MM.1S (cell line): ENCODE measurements around the gene MAP7D1.

Experiments
- DNase-seq: peaks from one replicate; pipeline ENCODE4 v3.0.0-alpha.2; 2015
- H2AFZ ChIP-seq: fragments of 300-600 bp; sonication (generic); 2 replicates; pipeline ENCODE4 v1.6.0; 2016; ENCODE audit warnings: antibody characterized with exemption, low read length
- H3F3A ChIP-seq: fragments of 300-600 bp; sonication (generic); 2 replicates; pipeline ENCODE4 v1.6.1; 2016; ENCODE audit warnings: mild to moderate bottlenecking, antibody characterized with exemption, low read length, moderate library complexity, mixed read lengths; ENCODE audit not compliant: insufficient read depth
- H3K27ac ChIP-seq: fragments of 300-600 bp; sonication (generic); 2 replicates; pipeline ENCODE4 v1.5.1; 2016; ENCODE audit warnings: mild to moderate bottlenecking, low read length
- H3K27me3 ChIP-seq: fragments of 300-600 bp; sonication (generic); replicated peaks from 2 replicates; pipeline ENCODE4 v1.6.0; 2016; ENCODE audit warnings: low read length; ENCODE audit not compliant: insufficient read depth
- H3K36me3 ChIP-seq: fragments of 300-600 bp; sonication (generic); replicated peaks from 2 replicates; pipeline ENCODE4 v1.6.1; 2016; ENCODE audit warnings: mild to moderate bottlenecking, low read length, mixed read lengths; ENCODE audit not compliant: insufficient read depth
- H3K4me1 ChIP-seq: fragments of 300-600 bp; sonication (generic); 2 replicates; pipeline ENCODE4 v1.6.1; 2016; ENCODE audit warnings: low read length, mixed read lengths
- H3K4me2 ChIP-seq: fragments of 300-600 bp; sonication (generic); 2 replicates; pipeline ENCODE4 v1.6.0; 2016; ENCODE audit warnings: low read depth, low read length
- H3K4me3 ChIP-seq: fragments of 300-600 bp; sonication (generic); 2 replicates; pipeline ENCODE4 v1.5.1; 2016; ENCODE audit warnings: low read length, mixed read lengths
- H3K79me2 ChIP-seq: fragments of 300-600 bp; sonication (generic); 2 replicates; pipeline ENCODE4 v1.6.1; 2016; ENCODE audit warnings: mixed run types, low read length, mixed read lengths
- H3K9ac ChIP-seq: fragments of 300-600 bp; sonication (generic); 2 replicates; pipeline ENCODE4 v1.6.1; 2016; ENCODE audit warnings: low read length, mixed read lengths
- H3K9me2 ChIP-seq: fragments of 300-600 bp; sonication (generic); replicated peaks from 2 replicates; pipeline ENCODE4 v1.6.1; 2016; ENCODE audit warnings: mild to moderate bottlenecking, low read length, mixed read lengths; ENCODE audit not compliant: insufficient read depth
- H3K9me3 ChIP-seq: fragments of 300-600 bp; sonication (generic); replicated peaks from 2 replicates; pipeline ENCODE4 v1.6.1; 2016; ENCODE audit warnings: mild to moderate bottlenecking, low read length, mixed read lengths; ENCODE audit not compliant: insufficient read depth
- H4K20me1 ChIP-seq: fragments of 300-600 bp; sonication (generic); 2 replicates; pipeline ENCODE4 v1.6.1; 2016; ENCODE audit warnings: mild to moderate bottlenecking, low read length, moderate library complexity, mixed read lengths; ENCODE audit not compliant: insufficient read depth
- EZH2 ChIP-seq: fragments of 300-600 bp; sonication (generic); optimal IDR thresholded peaks from 2 replicates; pipeline ENCODE3; 2017; ENCODE audit warnings: low read depth, mild to moderate bottlenecking, antibody characterized with exemption, low read length, mixed read lengths
- EZH2phosphoT487 ChIP-seq: fragments of 300-600 bp; sonication (generic); IDR thresholded peaks from 2 replicates; pipeline ENCODE4 v1.6.1; 2018; ENCODE audit warnings: antibody characterized with exemption, low read length
- TF ChIP-seq, protein P1 (sequence below): fragments of 300-600 bp; sonication (generic); IDR thresholded peaks from 2 replicates; pipeline ENCODE4 v1.5.1; 2016; ENCODE audit warnings: antibody characterized with exemption, low read length, mixed read lengths

The MAP7D1 gene

DNA sequence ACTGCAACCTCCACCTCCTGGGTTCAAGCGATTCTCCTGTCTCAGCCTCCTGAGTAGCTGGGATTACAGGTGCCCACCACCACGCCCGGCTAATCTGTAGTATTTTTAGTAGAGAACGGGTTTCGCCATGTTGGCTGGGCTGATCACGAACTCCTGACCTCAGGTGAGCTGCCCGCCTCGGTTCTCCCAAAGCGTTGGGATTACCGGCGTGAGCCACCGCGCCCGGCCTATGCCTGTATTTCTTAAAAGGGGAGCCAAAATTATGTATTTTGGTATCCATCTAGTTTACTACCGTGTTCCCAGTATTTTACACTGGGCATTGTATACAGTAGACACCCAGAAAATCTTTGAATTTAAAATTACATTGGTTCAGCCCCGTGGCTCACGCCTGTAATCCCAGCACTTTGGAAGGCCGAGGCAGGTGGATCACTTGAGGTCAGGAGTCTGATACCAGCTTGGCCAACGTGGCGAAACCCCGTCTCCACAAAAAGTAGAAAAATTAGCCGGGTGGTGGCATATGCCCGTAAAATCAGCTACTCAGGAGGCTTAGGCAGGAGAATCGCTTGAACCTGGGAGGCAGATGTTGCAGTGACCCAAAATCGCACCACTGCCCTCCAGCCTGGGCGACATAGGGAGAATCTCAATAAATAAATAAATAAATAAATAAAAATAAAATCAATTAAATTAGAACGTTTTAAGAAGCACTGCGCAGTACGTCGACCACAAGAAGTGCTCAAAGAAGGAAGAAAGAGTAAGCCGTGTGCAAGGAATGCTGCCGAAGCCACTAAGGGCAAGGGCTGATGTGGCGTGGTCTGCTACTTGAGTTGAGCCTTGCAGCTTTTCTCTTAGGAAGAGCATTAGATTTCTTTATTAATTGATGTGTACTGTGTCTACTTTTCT lies 66.8 kb downstream of the MAP7D1 start:
- Histone ChIP-seq H3K4me2 (peak overlapping the region; percentile 73), H3K9ac (peak overlapping the region; percentile 84), H2AFZ (peak overlapping the region; percentile 83), H4K20me1 (peaks cover 20% of the 10 kb centered on the region), H3F3A (peaks cover 25% of the 10 kb centered on the region), H3K9me2 (no peaks in the 10 kb centered on the region), H3K4me1 (peaks cover 12% of the 10 kb centered on the region; the same call in 1 of the 2 replicates), H3K27ac (peak overlapping the region; percentile 95), H3K36me3 (peaks cover 6% of the 10 kb centered on the region), H3K4me3 (peak overlapping the region; percentile 73), H3K27me3 (no peaks in the 10 kb centered on the region), H3K79me2 (peaks cover 33% of the 10 kb centered on the region), H3K9me3 (no peaks in the 10 kb centered on the region)
- DNase-seq, result peak; percentile 13
- TF ChIP-seq EZH2phosphoT487, result no peak
- no peak for TF ChIP-seq EZH2
- TF ChIP-seq, protein P1, sequence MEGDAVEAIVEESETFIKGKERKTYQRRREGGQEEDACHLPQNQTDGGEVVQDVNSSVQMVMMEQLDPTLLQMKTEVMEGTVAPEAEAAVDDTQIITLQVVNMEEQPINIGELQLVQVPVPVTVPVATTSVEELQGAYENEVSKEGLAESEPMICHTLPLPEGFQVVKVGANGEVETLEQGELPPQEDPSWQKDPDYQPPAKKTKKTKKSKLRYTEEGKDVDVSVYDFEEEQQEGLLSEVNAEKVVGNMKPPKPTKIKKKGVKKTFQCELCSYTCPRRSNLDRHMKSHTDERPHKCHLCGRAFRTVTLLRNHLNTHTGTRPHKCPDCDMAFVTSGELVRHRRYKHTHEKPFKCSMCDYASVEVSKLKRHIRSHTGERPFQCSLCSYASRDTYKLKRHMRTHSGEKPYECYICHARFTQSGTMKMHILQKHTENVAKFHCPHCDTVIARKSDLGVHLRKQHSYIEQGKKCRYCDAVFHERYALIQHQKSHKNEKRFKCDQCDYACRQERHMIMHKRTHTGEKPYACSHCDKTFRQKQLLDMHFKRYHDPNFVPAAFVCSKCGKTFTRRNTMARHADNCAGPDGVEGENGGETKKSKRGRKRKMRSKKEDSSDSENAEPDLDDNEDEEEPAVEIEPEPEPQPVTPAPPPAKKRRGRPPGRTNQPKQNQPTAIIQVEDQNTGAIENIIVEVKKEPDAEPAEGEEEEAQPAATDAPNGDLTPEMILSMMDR, result no peak

DNA sequence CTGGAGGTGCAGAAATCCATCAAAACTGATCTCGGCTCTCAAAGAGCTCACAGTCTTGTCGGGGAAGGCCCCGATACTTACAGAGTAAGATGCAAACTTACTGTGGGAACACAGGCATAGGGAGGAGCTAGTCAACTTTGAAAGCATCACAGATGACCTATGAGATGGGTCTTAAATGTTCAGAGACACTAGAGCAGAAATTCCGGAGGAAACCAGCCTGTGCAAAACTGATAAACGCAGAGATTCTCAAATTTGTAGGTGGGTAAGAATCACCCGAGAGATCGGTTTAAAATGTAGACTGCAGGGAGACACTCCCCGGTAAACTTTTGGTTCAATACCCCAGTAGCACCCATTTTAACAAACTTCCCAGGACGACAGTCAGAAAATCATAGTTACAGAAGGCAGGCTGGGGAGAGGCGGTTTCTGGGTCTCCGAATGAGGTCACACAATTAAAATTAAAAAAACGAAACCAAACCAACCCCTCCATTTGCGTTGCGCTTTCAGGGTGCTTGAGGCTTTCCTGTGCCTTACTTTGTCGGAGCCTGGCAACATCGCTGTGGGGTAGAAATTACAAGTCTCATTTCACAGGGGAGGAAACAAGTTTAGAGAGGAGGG lies 67.5 kb downstream of the MAP7D1 start:
- H3K36me3 ChIP-seq, result peaks cover 6% of the 10 kb centered on the region
- TF ChIP-seq, protein P1, result no peak
- TF ChIP-seq EZH2 (no peak), EZH2phosphoT487 (no peak)
- peak overlapping the region; percentile 73 for H3K4me2 ChIP-seq
- DNase-seq, result peak; percentile 70
- peak overlapping the region; percentile 83 for H2AFZ ChIP-seq
- H3K9me3 ChIP-seq, result no peaks in the 10 kb centered on the region
- peaks cover 40% of the 10 kb centered on the region for H3K79me2 ChIP-seq
- no peaks in the 10 kb centered on the region for H3K9me2 ChIP-seq
- peak overlapping the region; percentile 73 for H3K4me3 ChIP-seq
- H3K27me3 ChIP-seq, result no peaks in the 10 kb centered on the region
- H3K27ac ChIP-seq, result peak overlapping the region; percentile 95
- peak overlapping the region; percentile 84 for H3K9ac ChIP-seq
- peaks cover 25% of the 10 kb centered on the region for H3F3A ChIP-seq
- H3K4me1 ChIP-seq, result peaks cover 12% of the 10 kb centered on the region; the same call in 1 of the 2 replicates
- peaks cover 20% of the 10 kb centered on the region for H4K20me1 ChIP-seq

DNA sequence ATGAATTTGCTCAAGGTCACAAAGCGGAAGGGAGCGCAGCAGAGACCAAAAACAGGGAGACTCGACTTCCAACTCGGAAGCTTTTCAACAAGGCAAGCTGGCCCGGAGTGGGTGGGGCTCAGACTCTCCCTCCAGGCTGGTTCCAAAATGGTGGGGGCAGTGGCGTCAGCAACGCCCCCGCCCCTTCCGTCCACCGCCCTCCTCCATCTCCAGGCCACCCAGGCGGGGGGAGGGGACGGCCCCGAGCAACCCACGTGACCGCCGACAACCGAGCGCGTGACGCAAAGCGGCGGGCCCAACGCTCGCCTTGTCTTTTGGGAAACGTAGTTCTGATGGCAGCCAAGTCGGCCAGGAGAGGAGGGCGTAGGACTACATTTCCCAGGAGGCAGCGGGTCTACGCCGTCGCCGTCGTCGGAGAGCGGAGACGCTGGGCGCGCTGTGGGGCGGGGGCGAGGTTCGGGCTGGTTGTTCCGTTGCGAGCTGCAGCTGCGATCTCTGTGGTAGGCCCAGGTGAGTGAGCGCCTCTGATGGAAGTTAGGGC lies 68.1 kb downstream of the MAP7D1 start, which contains the start of gene THRAP3:
THRAP3 (plus strand) TSS at position 448 of the 541 bp plus-strand sequence. CDS start 58,121 bp downstream, outside the sequence.
- DNase-seq, result peak; percentile 99
- H3K4me3 ChIP-seq, result peak within 1 kb of the TSS; percentile 95
- no peaks in the 10 kb centered on the region for H3K9me3 ChIP-seq
- peaks cover 12% of the 10 kb centered on the region; the same call in 1 of the 2 replicates for H3K4me1 ChIP-seq
- no peaks in the 10 kb centered on the region for H3K9me2 ChIP-seq
- H3K27ac ChIP-seq, result peak within 1 kb of the TSS; percentile 95
- peak within 1 kb of the TSS; percentile 84 for H3K9ac ChIP-seq
- H3K36me3 ChIP-seq, result peaks cover 6% of the 10 kb centered on the region
- peak within 1 kb of the TSS; percentile 83 for H2AFZ ChIP-seq
- peaks cover 20% of the 10 kb centered on the region for H4K20me1 ChIP-seq
- peaks cover 46% of the 10 kb centered on the region for H3K79me2 ChIP-seq
- peak within 1 kb of the TSS; percentile 95 for H3K4me2 ChIP-seq
- no peak for TF ChIP-seq EZH2phosphoT487
- TF ChIP-seq, protein P1, result no peak
- no peak for TF ChIP-seq EZH2
- peaks cover 25% of the 10 kb centered on the region for H3F3A ChIP-seq
- H3K27me3 ChIP-seq, result no peaks in the 10 kb centered on the region
